D341Med (cell line): Measurements from ENCODE around the gene ACYP1.

Experiments used
- DNase-seq: peaks from one replicate; pipeline ENCODE4 v3.0.0; 2012; ENCODE audit warnings: low spot score

The ACYP1 gene

GRCh38 chr14:75063491-75064204, at the start of gene ACYP1:
Gene ACYP1, minus strand, starts transcription at chr14:75064024. Its CDS starts 471 bp downstream, at chr14:75063553.
- peak; percentile 97 for DNase-seq

GRCh38 chr14:75109877-75110276, 46.1 kb upstream of the ACYP1 start:
- no peak for DNase-seq

GRCh38 chr14:75107186-75107585, 43.4 kb upstream of the ACYP1 start:
- DNase-seq = no peak

GRCh38 chr14:75101491-75101890, 37.7 kb upstream of the ACYP1 start:
- no peak for DNase-seq

GRCh38 chr14:75098682-75099081, 34.9 kb upstream of the ACYP1 start:
- no peak for DNase-seq

GRCh38 chr14:75098212-75098611, 34.4 kb upstream of the ACYP1 start:
- no peak for DNase-seq

GRCh38 chr14:75096959-75097358, 33.1 kb upstream of the ACYP1 start:
- no peak for DNase-seq

- DNase-seq = no peak
Measured at GRCh38 chr14:75095690-75096089, 31.9 kb upstream of the ACYP1 start.

GRCh38 chr14:75094896-75095295, 31.1 kb upstream of the ACYP1 start:
- DNase-seq = no peak

- no peak for DNase-seq
Measured at GRCh38 chr14:75092698-75093097, 28.9 kb upstream of the ACYP1 start.

- DNase-seq = no peak
Measured at GRCh38 chr14:75091251-75091650, 27.4 kb upstream of the ACYP1 start.

GRCh38 chr14:75090353-75090752, 26.5 kb upstream of the ACYP1 start:
- no peak for DNase-seq

- DNase-seq = peak; percentile 64
Measured at GRCh38 chr14:75088566-75089373, 24.9 kb upstream of the ACYP1 start.

GRCh38 chr14:75088153-75088552, 24.3 kb upstream of the ACYP1 start:
- no peak for DNase-seq

- no peak for DNase-seq
Measured at GRCh38 chr14:75084513-75084912, 20.7 kb upstream of the ACYP1 start.

- no peak for DNase-seq
Measured at GRCh38 chr14:75083271-75083670, 19.4 kb upstream of the ACYP1 start.

GRCh38 chr14:75081660-75082229, 17.9 kb upstream of the ACYP1 start:
- no peak for DNase-seq

- DNase-seq = no peak
Measured at GRCh38 chr14:75079521-75079920, 15.7 kb upstream of the ACYP1 start.

GRCh38 chr14:75077794-75078193, 14.0 kb upstream of the ACYP1 start:
- DNase-seq = no peak

GRCh38 chr14:75070383-75070782, 6.6 kb upstream of the ACYP1 start:
- DNase-seq = no peak

- DNase-seq = no peak
Measured at GRCh38 chr14:75069811-75070145, 6.0 kb upstream of the ACYP1 start.

- DNase-seq = peak; percentile 71
Measured at GRCh38 chr14:75069121-75069810, 5.4 kb upstream of the ACYP1 start, which contains the start of gene ZC2HC1C. Gene ZC2HC1C, plus strand, starts transcription at chr14:75069641. Its CDS starts 933 bp downstream, at chr14:75070574.
